ENCODE data around the gene SRXN1. TPM values are rescaled to one million over a fixed set of nuclear protein-coding genes. Genes with fewer than 3 reads are reported as not detected.

SRXN1 gene
- total and polyA plus RNA-seq, 9 of the 15 experiments (the other 6 are each of a cell fraction or from before 2014, with no cell fraction given): 6.8 to 36.4 (median 21.6) TPM

DNA sequence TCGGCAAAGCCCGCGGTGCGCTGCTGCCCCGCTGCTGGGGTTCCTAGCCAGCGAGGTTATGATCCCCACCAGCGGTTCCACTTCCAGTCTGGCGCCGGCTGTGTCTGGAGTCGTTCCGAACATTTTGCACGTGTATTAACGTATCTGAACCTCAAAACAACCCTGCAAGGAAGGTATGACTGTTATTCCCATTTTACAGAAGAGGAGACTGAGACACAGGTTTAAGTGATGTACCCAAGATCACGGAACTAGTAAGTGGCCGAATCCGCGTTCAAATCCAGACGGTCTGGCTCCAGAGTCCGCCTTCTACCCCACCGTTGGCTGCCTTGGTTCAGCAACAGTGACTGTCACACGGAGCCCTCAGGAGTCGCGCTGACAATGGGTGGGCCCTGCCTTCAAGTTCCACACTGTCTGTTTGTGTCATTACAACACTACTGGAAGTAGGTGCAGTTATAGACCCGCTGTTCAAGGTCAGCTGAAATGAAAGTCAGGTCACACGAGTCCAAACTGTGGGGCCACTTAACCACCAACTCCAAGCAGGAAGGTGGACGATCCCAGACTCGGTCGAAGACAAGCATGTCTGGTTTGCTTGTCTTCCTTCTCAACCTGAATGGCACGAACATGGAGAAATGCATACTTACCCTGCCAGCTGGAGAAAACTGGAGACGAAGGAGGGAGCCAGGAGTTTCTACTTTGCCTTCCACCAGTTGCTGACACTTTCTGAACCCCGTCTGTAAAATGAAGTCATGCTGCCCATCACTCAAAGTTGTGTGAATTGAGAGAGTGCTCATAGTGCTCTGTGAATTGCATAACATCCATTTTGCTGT, 803 bp upstream of the SRXN1 start (continued):
- TF ChIP-seq, protein P1, sequence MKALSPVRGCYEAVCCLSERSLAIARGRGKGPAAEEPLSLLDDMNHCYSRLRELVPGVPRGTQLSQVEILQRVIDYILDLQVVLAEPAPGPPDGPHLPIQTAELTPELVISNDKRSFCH (CRISPR knock-in tag; IDR thresholded peaks at IDR 0.05): no peak
- TF ChIP-seq, protein P1 (tag; IDR thresholded peaks at IDR 0.05): peak; percentile 83
- TF ChIP-seq ZKSCAN8 (CRISPR knock-in tag; IDR thresholded peaks at IDR 0.05): peak; percentile 32; the same call in 1 of the 2 replicates
- TF ChIP-seq GMEB1 (CRISPR knock-in tag; IDR thresholded peaks at IDR 0.05): no peak
- no peak for TF ChIP-seq HMGN3 (IDR thresholded peaks at IDR 0.05; ENCODE audit: borderline replicate concordance, extremely low read depth, insufficient read length, low read depth, low read length)
- no peak for TF ChIP-seq NR2C2 (CRISPR knock-in tag; IDR thresholded peaks at IDR 0.05)
- TF ChIP-seq NR2C2 (tag; IDR thresholded peaks at IDR 0.05): peak; percentile 16; the same call in 1 of the 2 replicates
- no peak for TF ChIP-seq ZNF584 (CRISPR knock-in tag; IDR thresholded peaks at IDR 0.05; ENCODE audit: low read depth)
- no peak for TF ChIP-seq HMG20B (CRISPR knock-in tag; IDR thresholded peaks at IDR 0.05)
- TF ChIP-seq NFIX (CRISPR knock-in tag; IDR thresholded peaks at IDR 0.05; ENCODE audit: low read depth): no peak
- TF ChIP-seq ZBTB1 (CRISPR knock-in tag; IDR thresholded peaks at IDR 0.05; ENCODE audit: borderline replicate concordance, low read depth): no peak
- TF ChIP-seq, protein P2, sequence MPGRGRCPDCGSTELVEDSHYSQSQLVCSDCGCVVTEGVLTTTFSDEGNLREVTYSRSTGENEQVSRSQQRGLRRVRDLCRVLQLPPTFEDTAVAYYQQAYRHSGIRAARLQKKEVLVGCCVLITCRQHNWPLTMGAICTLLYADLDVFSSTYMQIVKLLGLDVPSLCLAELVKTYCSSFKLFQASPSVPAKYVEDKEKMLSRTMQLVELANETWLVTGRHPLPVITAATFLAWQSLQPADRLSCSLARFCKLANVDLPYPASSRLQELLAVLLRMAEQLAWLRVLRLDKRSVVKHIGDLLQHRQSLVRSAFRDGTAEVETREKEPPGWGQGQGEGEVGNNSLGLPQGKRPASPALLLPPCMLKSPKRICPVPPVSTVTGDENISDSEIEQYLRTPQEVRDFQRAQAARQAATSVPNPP (IDR thresholded peaks at IDR 0.05; ENCODE audit: borderline replicate concordance, insufficient read depth, insufficient read length): no peak
- TF ChIP-seq GTF2A2 (tag; IDR thresholded peaks at IDR 0.05): no peak
- TF ChIP-seq ZBTB26 (CRISPR knock-in tag; IDR thresholded peaks at IDR 0.05): no peak
- TF ChIP-seq FOXP1 (CRISPR knock-in tag; IDR thresholded peaks at IDR 0.05): no peak
- peak; percentile 56; the same call in 1 of the 2 replicates for TF ChIP-seq L3MBTL2 (IDR thresholded peaks at IDR 0.05)
- no peak for TF ChIP-seq ZNF76 (CRISPR knock-in tag; IDR thresholded peaks at IDR 0.05; ENCODE audit: borderline replicate concordance)
- TF ChIP-seq BCOR (IDR thresholded peaks at IDR 0.05): peak; percentile 100
- 0 out of 2 replicates have a peak, but pooled peaks have one; percentile 10 for TF ChIP-seq ZNF263 (CRISPR knock-in tag; IDR thresholded peaks at IDR 0.05; ENCODE audit: borderline replicate concordance)
- TF ChIP-seq ELK3 (CRISPR knock-in tag; IDR thresholded peaks at IDR 0.05): no peak
- TF ChIP-seq STAT5A (IDR thresholded peaks at IDR 0.05; ENCODE audit: borderline replicate concordance, low read length): no peak
- TF ChIP-seq SRSF7 (optimal IDR thresholded peaks at IDR 0.05; ENCODE audit: low read depth, low read length): no peak
- peak; percentile 31 to 81; a peak in 3 of 4 replicates for TF ChIP-seq RCOR1 (IDR thresholded peaks at IDR 0.05; ENCODE audit: borderline replicate concordance in 1 of 2, low read depth in 2 of 2, low read length in 2 of 2)

All from K562 (cell line).